ENCODE measurements around the gene LYPLA2. TPM values are rescaled to one million over a fixed set of nuclear protein-coding genes. Genes with fewer than 3 reads are reported as not detected.

Gene LYPLA2
- total and polyA plus RNA-seq, 2 donors (not counting 1 experiment from before 2014, with no cell fraction given): 50.6 to 60.5 TPM

- H2AFZ ChIP-seq (ENCODE audit: insufficient read depth, low read depth, low read length, poor library complexity, severe bottlenecking): peak within 1 kb of the TSS; percentile 94
- H4K20me1 ChIP-seq (ENCODE audit: control insufficient read depth, insufficient read depth, low read length, poor library complexity, severe bottlenecking): no peaks in the 10 kb centered on the region
- H3K4me3 Mint-ChIP-seq: peak within 1 kb of the TSS; percentile 95
- peak; percentile 98 for DNase-seq
- H3K4me2 ChIP-seq (replicated peaks; ENCODE audit: low read depth, low read length, poor library complexity, severe bottlenecking): peak within 1 kb of the TSS; percentile 97
- peaks cover 0 to 3% (median 0%) of the 10 kb centered on the region in 3 donors for H3K9me3 ChIP-seq (ENCODE audit: control extremely low read depth in 1 of 3, control insufficient read depth in 2 of 3, insufficient read depth in 1 of 3, low read length in 2 of 3)
- peaks cover 2 to 9% of the 10 kb centered on the region in 2 experiments for H3K36me3 ChIP-seq (replicated peaks in 1 of 2; ENCODE audit: control extremely low read depth in 1 of 2, control insufficient read depth in 1 of 2, extremely low read depth in 1 of 2, insufficient read depth in 2 of 2, low read length in 1 of 2)
- no peaks in the 10 kb centered on the region for H3K27me3 Mint-ChIP-seq
- intact Hi-C loops (cut with micrococcal nuclease): loop anchor here (1.0 to 2.0 kb wide), 10 partner anchors 9 to 432 kb away; partner anchors contain the start of genes ASAP3, ELOA, HMGCL and LYPLA2
- POLR2A ChIA-PET: interaction anchor here (0.6 to 1.9 kb wide), 7 partner anchors 9 to 701 kb away, joined by 3 to 7 read pairs (median 4); partner anchors contain the start of genes HMGCL, LYPLA2 and PITHD1
- peak within 1 kb of the TSS; percentile 87 for H3K27ac Mint-ChIP-seq
- peaks cover 15 to 20% of the 10 kb centered on the region in 2 donors for H3K4me1 ChIP-seq (ENCODE audit: control insufficient read depth in 2 of 2, insufficient read depth in 2 of 2, low read length in 2 of 2)
- H3K4me1 Mint-ChIP-seq: peaks cover 18% of the 10 kb centered on the region
- CTCF ChIA-PET: interaction anchor here (1.3 to 2.7 kb wide), 4 partner anchors 10 to 25 kb away, joined by 3 to 33 read pairs (median 4); partner anchors contain the start of genes HMGCL and PITHD1
- H3K9ac ChIP-seq (ENCODE audit: low read length): peak within 1 kb of the TSS; percentile 95
- peaks cover 4% of the 10 kb centered on the region for H3K79me2 ChIP-seq (ENCODE audit: control insufficient read depth, insufficient read depth, low read length)
- no peaks in the 10 kb centered on the region for H3K9me3 Mint-ChIP-seq (ENCODE audit: insufficient read depth)
- under 1% methylated on average over 82 of the region's 82 CpGs for WGBS (ENCODE audit: insufficient coverage)
- peak within 1 kb of the TSS; percentile 79 to 93 for H3K27ac ChIP-seq (ENCODE audit: low read length in 2 of 2)
- peak within 1 kb of the TSS; percentile 39 to 99 (median 80) for H3K4me3 ChIP-seq (ENCODE audit: control extremely low read depth in 1 of 5, extremely low read depth in 1 of 5, insufficient read depth in 1 of 5, low read depth in 2 of 5, low read length in 4 of 5)
- no peaks in the 10 kb centered on the region for H3K27me3 ChIP-seq (replicated peaks in 1 of 4; ENCODE audit: control extremely low read depth in 1 of 4, control insufficient read depth in 3 of 4, insufficient read depth in 4 of 4, low read length in 3 of 4)
- TF ChIP-seq, protein P1, sequence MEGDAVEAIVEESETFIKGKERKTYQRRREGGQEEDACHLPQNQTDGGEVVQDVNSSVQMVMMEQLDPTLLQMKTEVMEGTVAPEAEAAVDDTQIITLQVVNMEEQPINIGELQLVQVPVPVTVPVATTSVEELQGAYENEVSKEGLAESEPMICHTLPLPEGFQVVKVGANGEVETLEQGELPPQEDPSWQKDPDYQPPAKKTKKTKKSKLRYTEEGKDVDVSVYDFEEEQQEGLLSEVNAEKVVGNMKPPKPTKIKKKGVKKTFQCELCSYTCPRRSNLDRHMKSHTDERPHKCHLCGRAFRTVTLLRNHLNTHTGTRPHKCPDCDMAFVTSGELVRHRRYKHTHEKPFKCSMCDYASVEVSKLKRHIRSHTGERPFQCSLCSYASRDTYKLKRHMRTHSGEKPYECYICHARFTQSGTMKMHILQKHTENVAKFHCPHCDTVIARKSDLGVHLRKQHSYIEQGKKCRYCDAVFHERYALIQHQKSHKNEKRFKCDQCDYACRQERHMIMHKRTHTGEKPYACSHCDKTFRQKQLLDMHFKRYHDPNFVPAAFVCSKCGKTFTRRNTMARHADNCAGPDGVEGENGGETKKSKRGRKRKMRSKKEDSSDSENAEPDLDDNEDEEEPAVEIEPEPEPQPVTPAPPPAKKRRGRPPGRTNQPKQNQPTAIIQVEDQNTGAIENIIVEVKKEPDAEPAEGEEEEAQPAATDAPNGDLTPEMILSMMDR (IDR thresholded peaks at IDR 0.05): no peak
- TF ChIP-seq EZH2 (IDR thresholded peaks at IDR 0.05; ENCODE audit: borderline replicate concordance, insufficient read depth, low read depth, low read length, poor library complexity, severe bottlenecking): no peak
- ATAC-seq (ENCODE audit: low read depth): peak; percentile 94
Measured at GRCh38 chr1:23800400-23801337, 9.7 kb downstream of the LYPLA2 start, which contains the start of gene GALE. GALE (minus strand) TSS chr1:23800754; CDS start chr1:23799007, 1,747 bp downstream.
